Measurements from ENCODE around the gene ZNF892. TPM values are rescaled to one million over a fixed set of nuclear protein-coding genes. Genes with fewer than 3 reads are reported as not detected.
"Not testable (repeated sequence)": the region's sequence is repeated elsewhere in the genome, so short reads cannot be mapped to it uniquely, and the experiment has no call there.

Gene ZNF892
- total and polyA plus RNA-seq, 7 donors, result 0.86 to 9.9 (median 7.9) TPM; not detected in 2

DNA sequence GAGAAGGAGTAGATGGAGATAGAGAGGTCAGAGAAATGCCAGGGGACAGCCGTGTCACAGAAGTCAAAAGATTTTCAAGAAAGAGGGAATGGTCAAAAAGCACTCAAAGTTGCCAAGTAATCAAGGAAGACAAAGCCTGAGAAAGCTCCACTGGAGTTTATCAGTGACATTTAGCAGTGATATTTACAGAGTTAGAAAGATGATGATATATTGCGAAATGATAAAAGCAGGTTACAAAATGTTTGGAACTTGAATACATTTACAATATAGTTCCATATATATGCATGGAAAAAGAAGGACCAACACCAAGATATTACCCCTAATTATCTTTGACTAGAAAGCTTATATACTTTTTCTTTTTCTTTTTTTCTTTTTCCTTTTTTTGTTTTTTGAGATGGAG, 21.3 kb upstream of the ZNF892 start:
- no peak for DNase-seq
- no peaks in the 10 kb centered on the region for H3K27me3 ChIP-seq
- H3K27ac ChIP-seq, result no peak overlapping the region
- no peaks in the 10 kb centered on the region for H3K4me1 ChIP-seq
- no peak for TF ChIP-seq POLR2AphosphoS5 (IDR thresholded peaks at IDR 0.05)
- TF ChIP-seq EP300 (IDR thresholded peaks at IDR 0.05), result no peak
- no peak for TF ChIP-seq CTCF (IDR thresholded peaks at IDR 0.05)
- no peak for TF ChIP-seq POLR2A (IDR thresholded peaks at IDR 0.05)
- H3K4me3 ChIP-seq, result no peak overlapping the region
- peaks cover 10 to 24% (median 17%) of the 10 kb centered on the region in 4 donors for H3K36me3 ChIP-seq
- H3K9me3 ChIP-seq, result peaks cover 0 to 6% (median 0%) of the 10 kb centered on the region in 4 donors
- intact Hi-C loops (cut with DNase I), result no loop called here
- 79 to 82% methylated on average over 2 of the region's 2 CpGs for WGBS, 2 donors

- not testable (repeated sequence) for H3K27me3 ChIP-seq, H3K4me3 ChIP-seq, H3K9me3 ChIP-seq, H3K4me1 ChIP-seq, H3K36me3 ChIP-seq, H3K27ac ChIP-seq
- peak; percentile 78 for DNase-seq
- 21 to 22% methylated on average over 15 of the region's 15 CpGs for WGBS, 2 donors
- peak in 3 of 4 experiments; percentile 38 to 60 (median 53) for TF ChIP-seq CTCF (IDR thresholded peaks at IDR 0.05)
- intact Hi-C loops (cut with DNase I), result loop anchor here (2.0 kb wide), 1 partner anchor 14 kb away; the partner anchor contains the start of gene ZNF892
Measured at GRCh38 chr2:95192956-95193355, 14.4 kb upstream of the ZNF892 start.

GRCh38 chr2:95203911-95204310, 3.4 kb upstream of the ZNF892 start:
- Histone ChIP-seq H3K27ac (no peak overlapping the region), H3K36me3 (no peaks in the 10 kb centered on the region), H3K4me3 (no peak overlapping the region), H3K4me1 (peaks cover 0 to 22% (median 15%) of the 10 kb centered on the region in 4 donors), H3K9me3 (no peaks in the 10 kb centered on the region), H3K27me3 (no peaks in the 10 kb centered on the region)
- intact Hi-C loops (cut with DNase I), result no loop called here
- TF ChIP-seq CTCF (IDR thresholded peaks at IDR 0.05), result no peak
- TF ChIP-seq POLR2A (IDR thresholded peaks at IDR 0.05), result no peak
- no peak for TF ChIP-seq EP300 (IDR thresholded peaks at IDR 0.05)
- TF ChIP-seq POLR2AphosphoS5 (IDR thresholded peaks at IDR 0.05), result no peak
- 89 to 90% methylated on average over 4 of the region's 4 CpGs for WGBS, 2 donors
- DNase-seq, result no peak

DNA sequence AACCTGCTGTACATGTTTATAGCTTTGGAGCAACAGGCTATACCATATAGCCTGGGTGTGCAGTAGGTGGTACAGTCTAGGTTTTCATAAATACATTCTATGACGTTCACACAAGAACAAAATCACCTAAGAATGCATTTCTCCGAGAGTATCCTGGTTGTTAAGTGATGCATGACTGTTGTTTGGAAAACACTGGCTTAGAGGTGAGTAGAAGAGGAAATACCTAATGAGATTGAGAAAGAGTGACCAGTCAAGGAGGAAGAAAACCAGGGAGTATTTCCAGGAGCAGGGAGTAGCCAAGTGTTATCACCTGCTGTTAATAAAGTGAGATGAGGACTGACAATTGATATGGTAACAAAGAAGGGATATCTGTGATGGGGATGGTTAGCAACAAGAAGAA, 2.9 kb upstream of the ZNF892 start:
- Histone ChIP-seq H3K9me3 (no peaks in the 10 kb centered on the region), H3K27ac (no peak overlapping the region), H3K4me3 (no peak overlapping the region), H3K4me1 (peaks cover 0 to 22% (median 15%) of the 10 kb centered on the region in 4 donors), H3K27me3 (no peaks in the 10 kb centered on the region), H3K36me3 (peaks cover 0 to 3% (median 2%) of the 10 kb centered on the region in 4 donors)
- TF ChIP-seq POLR2A (IDR thresholded peaks at IDR 0.05), result no peak
- no peak for TF ChIP-seq EP300 (IDR thresholded peaks at IDR 0.05)
- 92 to 95% methylated on average over 2 of the region's 2 CpGs for WGBS, 2 donors
- intact Hi-C loops (cut with DNase I), result no loop called here
- no peak for DNase-seq

DNA sequence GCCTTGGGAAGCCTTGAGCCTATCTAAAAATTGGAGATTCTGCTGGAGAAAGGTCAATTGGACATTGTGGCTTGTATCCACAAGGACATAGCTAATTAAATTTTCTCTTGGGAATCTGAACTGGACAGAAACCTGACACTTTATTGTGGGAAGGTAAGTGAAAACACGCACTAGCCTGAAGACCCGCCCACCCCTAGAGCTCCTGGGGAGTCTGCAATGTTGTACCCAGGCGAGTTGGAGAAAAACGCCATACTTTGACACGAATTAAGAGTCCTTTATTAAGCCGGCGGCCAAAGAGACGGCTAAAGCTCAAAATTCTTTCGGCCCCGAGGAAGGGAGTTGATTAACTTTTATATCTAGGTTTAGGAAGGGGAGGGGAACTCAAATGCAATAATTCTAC, 1.2 kb upstream of the ZNF892 start:
- Histone ChIP-seq H3K4me3 (peak overlapping the region in 2 of 4 donors; percentile 75 to 77), H3K4me1 (peaks cover 0 to 22% (median 15%) of the 10 kb centered on the region in 4 donors), H3K36me3 (peaks cover 0 to 17% (median 7%) of the 10 kb centered on the region in 4 donors), H3K9me3 (peaks cover 0 to 5% (median 3%) of the 10 kb centered on the region in 4 donors), H3K27ac (peak overlapping the region; percentile 81 to 91 (median 90)), H3K27me3 (no peaks in the 10 kb centered on the region)
- no peak for TF ChIP-seq EP300 (IDR thresholded peaks at IDR 0.05)
- TF ChIP-seq POLR2A (IDR thresholded peaks at IDR 0.05), result no peak
- no peak for TF ChIP-seq CTCF (IDR thresholded peaks at IDR 0.05)
- no peak for TF ChIP-seq POLR2AphosphoS5 (IDR thresholded peaks at IDR 0.05)
- 56 to 63% methylated on average over 10 of the region's 10 CpGs for WGBS, 2 donors
- intact Hi-C loops (cut with DNase I), result loop anchor here (2.0 to 5.0 kb wide), 3 partner anchors 13 to 141 kb away; no protein-coding TSS in a partner anchor
- no peak for DNase-seq

Measured in sigmoid colon (tissue), 7 donors.